Measurements from ENCODE around the gene PROM1. TPM values are rescaled to one million over a fixed set of nuclear protein-coding genes. Genes with fewer than 3 reads are reported as not detected.

Gene PROM1
- polyA plus RNA-seq, 4 donors = 0.45 to 32.9 (median 4.8) TPM

DNA sequence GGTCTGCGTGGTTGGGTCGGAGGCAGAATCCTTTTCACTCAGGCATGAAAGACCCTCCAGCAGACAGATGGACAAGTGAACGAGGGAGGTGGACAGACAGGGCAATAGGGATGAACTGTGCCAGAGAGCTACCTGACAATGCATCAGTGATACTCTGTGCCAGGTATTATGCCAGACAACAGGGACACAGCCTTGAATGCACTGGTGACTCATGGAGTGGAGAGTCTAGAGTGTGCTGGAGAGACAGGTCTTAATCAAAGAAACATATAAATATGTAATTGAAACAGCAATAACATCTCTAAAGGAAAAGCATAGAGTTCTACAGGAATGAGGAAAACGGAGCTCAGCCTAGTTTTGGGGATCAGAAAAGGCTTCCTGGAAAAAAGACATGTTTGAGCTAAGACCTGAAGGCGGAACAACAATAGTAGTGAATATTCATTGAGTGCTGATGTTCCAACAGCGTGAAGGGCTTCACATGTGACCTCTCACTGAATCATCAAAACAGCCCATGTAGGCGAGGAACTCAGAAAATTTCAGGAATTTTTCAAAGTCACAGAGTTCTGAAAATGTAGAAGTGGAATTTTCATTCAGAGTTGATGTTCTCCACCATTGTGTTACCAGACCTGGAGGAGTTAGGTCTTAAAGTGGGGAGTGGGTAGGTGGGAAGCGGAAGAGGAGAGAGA lies 100.8 kb downstream of the PROM1 start:
- H3K9me3 ChIP-seq (ENCODE audit: control insufficient read depth in 2 of 2, insufficient read depth in 1 of 2, low read depth in 1 of 2, low read length in 1 of 2) = no peaks in the 10 kb centered on the region
- 85 to 89% (median 86%) methylated on average over 8 of the region's 8 CpGs for WGBS, 3 donors
- FAIRE-seq (no peak), DNase-seq (no peak)
- H3K27me3 ChIP-seq (ENCODE audit: control insufficient read depth in 3 of 3, insufficient read depth in 3 of 3, low read length in 3 of 3) = no peaks in the 10 kb centered on the region
- no peak overlapping the region for H3K4me3 ChIP-seq (ENCODE audit: low read depth in 1 of 3, low read length in 3 of 3)
- H3K36me3 ChIP-seq (ENCODE audit: control insufficient read depth in 3 of 3, insufficient read depth in 2 of 3, low read depth in 1 of 3, low read length in 3 of 3) = peaks cover 0 to 2% (median 0%) of the 10 kb centered on the region in 3 donors
- no peak overlapping the region for H3K27ac ChIP-seq (ENCODE audit: low read depth in 1 of 3, low read length in 2 of 3)
- H3K4me1 ChIP-seq (ENCODE audit: control insufficient read depth in 3 of 3, insufficient read depth in 2 of 3, low read depth in 1 of 3, low read length in 2 of 3) = no peaks in the 10 kb centered on the region

DNA sequence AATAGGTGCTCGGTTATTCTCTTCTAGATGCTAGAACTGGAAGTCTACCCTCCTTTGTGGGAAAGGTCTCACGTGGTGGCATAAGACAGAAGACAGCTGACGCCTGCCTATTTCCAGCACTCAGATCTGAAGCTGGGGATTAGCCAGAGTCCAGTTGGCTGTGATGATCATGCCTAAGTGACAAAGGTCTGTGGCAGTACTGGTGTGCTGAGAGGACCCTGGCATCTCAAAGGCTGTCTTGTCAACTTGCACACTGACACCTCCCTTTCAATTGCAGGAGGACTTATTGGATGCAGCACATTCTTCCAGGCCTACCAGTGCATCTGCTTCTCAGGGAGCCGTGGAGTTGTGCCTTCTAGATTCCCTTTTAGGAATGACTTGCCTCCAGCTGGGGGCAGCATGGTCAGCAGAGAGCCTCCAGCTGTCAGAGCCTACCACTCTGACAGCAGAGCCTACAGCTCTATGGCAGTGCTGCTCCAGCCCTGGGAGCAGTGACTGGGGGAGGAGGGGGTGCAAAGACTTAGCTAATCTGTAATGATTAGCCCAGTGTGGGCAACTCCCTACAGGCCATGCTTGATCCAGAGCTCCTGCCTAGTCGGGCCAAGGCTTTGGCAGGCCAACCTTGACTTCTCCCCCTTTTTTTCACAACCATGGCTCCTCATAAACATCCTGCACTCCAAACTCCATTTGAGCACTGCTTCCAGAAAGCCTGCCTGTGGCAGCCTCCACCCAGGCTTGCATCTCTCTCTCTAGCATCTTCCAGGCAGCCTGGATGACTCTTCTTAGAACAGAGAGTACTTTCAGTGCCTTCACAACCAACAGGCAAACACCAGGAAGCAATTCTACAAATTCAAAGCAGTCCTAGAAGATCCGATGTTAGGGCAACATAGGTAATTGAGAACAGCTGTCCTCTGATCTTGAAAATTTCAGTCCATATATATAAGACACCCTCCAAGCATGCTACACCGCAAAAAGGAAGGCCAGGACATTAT lies 107.1 kb downstream of the PROM1 start:
- DNase-seq (no peak), FAIRE-seq (no peak)
- Histone ChIP-seq H3K9me3 (ENCODE audit: control insufficient read depth in 2 of 2, insufficient read depth in 1 of 2, low read depth in 1 of 2, low read length in 1 of 2) (no peaks in the 10 kb centered on the region), H3K36me3 (ENCODE audit: control insufficient read depth in 3 of 3, insufficient read depth in 2 of 3, low read depth in 1 of 3, low read length in 3 of 3) (peaks cover 0 to 2% (median 0%) of the 10 kb centered on the region in 3 donors), H3K27me3 (ENCODE audit: control insufficient read depth in 3 of 3, insufficient read depth in 3 of 3, low read length in 3 of 3) (no peaks in the 10 kb centered on the region), H3K4me3 (ENCODE audit: low read depth in 1 of 3, low read length in 3 of 3) (no peak overlapping the region), H3K27ac (ENCODE audit: low read depth in 1 of 3, low read length in 2 of 3) (no peak overlapping the region), H3K4me1 (ENCODE audit: control insufficient read depth in 3 of 3, insufficient read depth in 2 of 3, low read depth in 1 of 3, low read length in 2 of 3) (no peaks in the 10 kb centered on the region)
- 71 to 78% (median 71%) methylated on average over 7 of the region's 7 CpGs for WGBS, 3 donors

GRCh38 chr4:15971068-15971801 lies 112.6 kb downstream of the PROM1 start:
- no peaks in the 10 kb centered on the region for H3K36me3 ChIP-seq (ENCODE audit: control insufficient read depth in 3 of 3, insufficient read depth in 2 of 3, low read depth in 1 of 3, low read length in 3 of 3)
- no peaks in the 10 kb centered on the region for H3K4me1 ChIP-seq (ENCODE audit: control insufficient read depth in 3 of 3, insufficient read depth in 2 of 3, low read depth in 1 of 3, low read length in 2 of 3)
- no peak overlapping the region for H3K4me3 ChIP-seq (ENCODE audit: low read depth in 1 of 3, low read length in 3 of 3)
- 74 to 83% (median 77%) methylated on average over 9 of the region's 9 CpGs for WGBS, 3 donors
- peaks cover 0 to 4% of the 10 kb centered on the region in 2 donors for H3K9me3 ChIP-seq (ENCODE audit: control insufficient read depth in 2 of 2, insufficient read depth in 1 of 2, low read depth in 1 of 2, low read length in 1 of 2)
- no peaks in the 10 kb centered on the region for H3K27me3 ChIP-seq (ENCODE audit: control insufficient read depth in 3 of 3, insufficient read depth in 3 of 3, low read length in 3 of 3)
- no peak overlapping the region for H3K27ac ChIP-seq (ENCODE audit: low read depth in 1 of 3, low read length in 2 of 3)
- DNase-seq (no peak), FAIRE-seq (no peak)

- Histone ChIP-seq H3K27me3 (ENCODE audit: control insufficient read depth in 3 of 3, insufficient read depth in 3 of 3, low read length in 3 of 3) (no peaks in the 10 kb centered on the region), H3K4me3 (ENCODE audit: low read depth in 1 of 3, low read length in 3 of 3) (no peak overlapping the region), H3K36me3 (ENCODE audit: control insufficient read depth in 3 of 3, insufficient read depth in 2 of 3, low read depth in 1 of 3, low read length in 3 of 3) (no peaks in the 10 kb centered on the region), H3K9me3 (ENCODE audit: control insufficient read depth in 2 of 2, insufficient read depth in 1 of 2, low read depth in 1 of 2, low read length in 1 of 2) (peaks cover 0 to 10% of the 10 kb centered on the region in 2 donors), H3K27ac (ENCODE audit: low read depth in 1 of 3, low read length in 2 of 3) (no peak overlapping the region), H3K4me1 (ENCODE audit: control insufficient read depth in 3 of 3, insufficient read depth in 2 of 3, low read depth in 1 of 3, low read length in 2 of 3) (no peaks in the 10 kb centered on the region)
- 82 to 83% (median 82%) methylated on average over 11 of the region's 11 CpGs for WGBS, 3 donors
- no peak for FAIRE-seq
- no peak for DNase-seq
Observed at GRCh38 chr4:15968551-15969300, 115.1 kb downstream of the PROM1 start.

DNA sequence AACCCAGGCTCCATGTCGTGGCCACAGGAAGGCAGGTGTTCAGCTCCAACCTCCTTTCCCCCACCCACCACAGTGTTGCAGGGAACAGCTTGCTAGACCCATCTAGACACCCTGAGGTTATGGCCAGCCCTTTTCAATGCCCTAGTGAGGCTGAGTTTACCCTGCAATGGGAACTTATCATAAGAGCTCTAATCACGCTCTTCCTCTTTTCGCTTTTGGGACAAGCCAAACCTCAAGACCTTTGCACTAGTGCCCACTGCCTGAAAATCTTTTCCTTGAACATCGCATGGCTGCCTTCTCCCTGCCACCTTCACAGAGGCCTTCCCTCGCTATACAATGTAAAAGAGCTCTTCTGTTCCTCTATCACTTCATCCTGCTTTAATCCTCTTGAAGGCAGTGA lies 118.5 kb downstream of the PROM1 start:
- WGBS, 3 donors = 79 to 87% (median 79%) methylated on average over 5 of the region's 5 CpGs
- H3K4me1 ChIP-seq (ENCODE audit: control insufficient read depth in 3 of 3, insufficient read depth in 2 of 3, low read depth in 1 of 3, low read length in 2 of 3) = no peaks in the 10 kb centered on the region
- H3K36me3 ChIP-seq (ENCODE audit: control insufficient read depth in 3 of 3, insufficient read depth in 2 of 3, low read depth in 1 of 3, low read length in 3 of 3) = no peaks in the 10 kb centered on the region
- no peak for DNase-seq
- no peak for FAIRE-seq
- peaks cover 0 to 10% of the 10 kb centered on the region in 2 donors for H3K9me3 ChIP-seq (ENCODE audit: control insufficient read depth in 2 of 2, insufficient read depth in 1 of 2, low read depth in 1 of 2, low read length in 1 of 2)
- no peaks in the 10 kb centered on the region for H3K27me3 ChIP-seq (ENCODE audit: control insufficient read depth in 3 of 3, insufficient read depth in 3 of 3, low read length in 3 of 3)
- no peak overlapping the region for H3K4me3 ChIP-seq (ENCODE audit: low read depth in 1 of 3, low read length in 3 of 3)
- H3K27ac ChIP-seq (ENCODE audit: low read depth in 1 of 3, low read length in 2 of 3) = no peak overlapping the region

GRCh38 chr4:15964159-15964558 lies 119.7 kb downstream of the PROM1 start:
- DNase-seq (no peak), FAIRE-seq (no peak)
- H3K27me3 ChIP-seq (ENCODE audit: control insufficient read depth in 3 of 3, insufficient read depth in 3 of 3, low read length in 3 of 3) = no peaks in the 10 kb centered on the region
- WGBS, 3 donors = 62 to 71% (median 69%) methylated on average over 5 of the region's 5 CpGs
- H3K4me1 ChIP-seq (ENCODE audit: control insufficient read depth in 3 of 3, insufficient read depth in 2 of 3, low read depth in 1 of 3, low read length in 2 of 3) = no peaks in the 10 kb centered on the region
- no peak overlapping the region for H3K4me3 ChIP-seq (ENCODE audit: low read depth in 1 of 3, low read length in 3 of 3)
- H3K27ac ChIP-seq (ENCODE audit: low read depth in 1 of 3, low read length in 2 of 3) = no peak overlapping the region
- peaks cover 0 to 10% of the 10 kb centered on the region in 2 donors for H3K9me3 ChIP-seq (ENCODE audit: control insufficient read depth in 2 of 2, insufficient read depth in 1 of 2, low read depth in 1 of 2, low read length in 1 of 2)
- no peaks in the 10 kb centered on the region for H3K36me3 ChIP-seq (ENCODE audit: control insufficient read depth in 3 of 3, insufficient read depth in 2 of 3, low read depth in 1 of 3, low read length in 3 of 3)

- Histone ChIP-seq H3K27me3 (ENCODE audit: control insufficient read depth in 3 of 3, insufficient read depth in 3 of 3, low read length in 3 of 3) (no peaks in the 10 kb centered on the region), H3K4me1 (ENCODE audit: control insufficient read depth in 3 of 3, insufficient read depth in 2 of 3, low read depth in 1 of 3, low read length in 2 of 3) (no peaks in the 10 kb centered on the region), H3K9me3 (ENCODE audit: control insufficient read depth in 2 of 2, insufficient read depth in 1 of 2, low read depth in 1 of 2, low read length in 1 of 2) (peaks cover 0 to 10% of the 10 kb centered on the region in 2 donors), H3K36me3 (ENCODE audit: control insufficient read depth in 3 of 3, insufficient read depth in 2 of 3, low read depth in 1 of 3, low read length in 3 of 3) (no peaks in the 10 kb centered on the region), H3K27ac (ENCODE audit: low read depth in 1 of 3, low read length in 2 of 3) (no peak overlapping the region), H3K4me3 (ENCODE audit: low read depth in 1 of 3, low read length in 3 of 3) (no peak overlapping the region)
- 38 to 51% (median 51%) methylated on average over 4 of the region's 4 CpGs for WGBS, 3 donors
- FAIRE-seq = no peak
- no peak for DNase-seq
Observed at GRCh38 chr4:15963576-15963975, 120.2 kb downstream of the PROM1 start.

Measured in small intestine (tissue), 7 donors.